ENCODE results near the gene CBX2. TPM values are rescaled to one million over a fixed set of nuclear protein-coding genes. Genes with fewer than 3 reads are reported as not detected.

Gene CBX2
- total RNA-seq, 1 donor from 2014 or later: 19.9 TPM

DNA sequence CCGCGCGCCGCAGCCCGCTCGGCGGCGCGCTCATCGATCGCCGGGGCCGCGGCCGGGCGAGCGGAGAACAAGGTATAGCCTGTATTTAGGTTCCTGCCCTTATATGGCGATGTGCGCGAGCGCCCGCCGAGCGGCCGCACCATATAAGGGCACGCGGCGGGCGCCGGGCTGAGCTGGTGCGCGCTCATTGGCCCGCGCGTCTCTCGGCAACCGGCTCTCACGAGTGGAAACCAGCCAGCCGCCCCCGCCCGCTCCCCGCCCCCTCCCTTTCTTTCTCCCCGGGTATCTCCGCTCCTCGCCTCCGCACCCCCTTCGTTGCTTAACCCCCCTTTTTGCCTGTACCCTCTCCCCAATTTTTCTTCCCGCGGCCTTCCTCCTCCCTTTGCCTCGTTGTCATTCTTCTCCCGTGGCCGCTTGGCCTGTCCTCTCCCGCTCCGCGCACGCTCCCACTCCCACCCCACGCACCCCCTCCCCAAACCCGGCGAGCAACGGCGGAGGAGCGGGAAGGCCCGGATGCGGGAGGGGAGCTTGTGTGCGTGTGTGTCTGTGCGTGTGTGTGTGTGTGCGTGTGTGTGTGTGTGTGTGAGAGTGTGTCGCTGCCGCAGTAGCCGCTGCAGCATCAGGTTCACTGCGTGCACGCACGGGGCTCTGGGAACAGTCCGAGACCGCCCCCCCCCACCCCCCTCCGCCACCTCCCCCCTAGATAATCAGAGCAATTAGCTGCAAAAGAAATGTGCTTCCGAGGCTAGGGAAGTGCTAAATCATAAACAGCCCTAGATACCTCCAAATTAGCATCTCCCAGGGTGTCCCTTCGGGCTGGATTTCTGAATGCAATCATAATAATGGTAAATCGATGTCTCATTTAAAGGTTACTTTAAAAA is 32.4 kb downstream of the CBX2 start:
- DNase-seq (ENCODE audit: extremely low read depth, low read depth, low spot score): no peak

GRCh38 chr17:79811011-79811867 is 33.3 kb downstream of the CBX2 start:
- DNase-seq (ENCODE audit: extremely low read depth, low read depth, low spot score): no peak

DNA sequence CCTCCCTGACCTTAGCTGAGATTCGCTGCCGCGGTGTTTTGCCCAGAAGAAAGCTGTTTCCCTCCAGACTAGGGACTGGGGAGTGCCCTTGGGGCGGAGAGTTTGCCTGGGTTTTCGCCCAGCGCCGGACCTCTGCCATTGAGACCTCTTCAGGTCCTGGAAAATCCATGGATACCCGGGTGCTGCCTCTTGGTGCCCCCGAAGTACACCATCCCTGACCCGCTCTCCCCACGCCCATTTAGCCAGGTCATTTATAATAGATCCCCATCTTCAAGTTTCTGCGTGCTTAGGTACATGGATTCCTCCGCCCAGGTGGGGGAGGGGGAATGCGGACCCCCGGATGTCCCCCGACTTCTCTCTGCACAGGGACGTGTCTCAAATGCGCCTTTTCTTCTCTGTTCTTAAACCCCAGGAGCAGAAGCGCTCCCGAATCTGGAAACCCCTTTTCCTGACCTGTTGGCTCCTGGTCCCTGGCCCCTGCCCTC is 34.0 kb downstream of the CBX2 start:
- no peak for DNase-seq (ENCODE audit: extremely low read depth, low read depth, low spot score)

DNA sequence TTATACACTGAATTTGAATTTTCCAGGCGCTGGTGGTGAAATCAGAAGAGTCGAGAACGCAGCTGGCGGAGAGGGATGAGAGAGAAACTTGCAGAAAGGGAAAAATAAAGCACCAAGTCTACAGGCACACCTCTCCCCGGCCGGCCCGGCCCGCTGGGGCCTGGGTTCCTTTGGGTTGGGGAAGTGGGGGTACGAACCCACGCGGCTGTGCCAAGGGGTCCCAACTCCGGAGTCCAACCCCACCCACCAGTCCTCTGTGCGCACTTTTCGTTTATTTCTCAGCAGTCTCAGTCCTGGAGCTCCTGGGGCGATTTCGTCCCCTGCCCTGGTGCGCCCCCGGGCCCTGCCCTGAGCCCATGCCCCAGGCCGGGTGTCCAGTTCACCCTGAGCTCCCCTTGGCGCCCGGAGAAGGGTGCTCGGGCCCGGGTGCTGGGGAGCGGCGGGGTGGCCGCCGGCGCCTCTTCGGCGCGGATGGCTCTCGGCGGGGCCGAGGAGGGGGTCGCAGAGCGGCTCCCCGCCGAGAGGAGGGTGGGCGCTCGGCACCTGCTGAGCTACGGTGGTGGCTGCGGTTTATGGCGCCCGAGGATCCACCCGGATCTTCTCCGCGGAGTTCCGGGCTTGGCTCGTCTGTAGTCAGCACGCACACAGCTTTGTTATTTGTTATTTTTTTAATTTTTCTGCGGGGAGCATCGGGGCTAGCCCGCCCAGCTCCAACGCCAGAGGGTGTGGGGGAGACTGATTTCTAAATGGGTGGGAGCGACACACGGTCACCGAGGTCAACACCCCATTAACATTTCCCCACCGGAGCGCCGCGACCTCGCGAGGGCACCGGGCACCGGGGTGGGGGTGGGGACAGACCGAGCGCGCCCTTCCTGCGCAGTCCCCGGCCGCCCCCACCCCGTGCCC is 34.7 kb downstream of the CBX2 start:
- DNase-seq (ENCODE audit: extremely low read depth, low read depth, low spot score): no peak

DNA sequence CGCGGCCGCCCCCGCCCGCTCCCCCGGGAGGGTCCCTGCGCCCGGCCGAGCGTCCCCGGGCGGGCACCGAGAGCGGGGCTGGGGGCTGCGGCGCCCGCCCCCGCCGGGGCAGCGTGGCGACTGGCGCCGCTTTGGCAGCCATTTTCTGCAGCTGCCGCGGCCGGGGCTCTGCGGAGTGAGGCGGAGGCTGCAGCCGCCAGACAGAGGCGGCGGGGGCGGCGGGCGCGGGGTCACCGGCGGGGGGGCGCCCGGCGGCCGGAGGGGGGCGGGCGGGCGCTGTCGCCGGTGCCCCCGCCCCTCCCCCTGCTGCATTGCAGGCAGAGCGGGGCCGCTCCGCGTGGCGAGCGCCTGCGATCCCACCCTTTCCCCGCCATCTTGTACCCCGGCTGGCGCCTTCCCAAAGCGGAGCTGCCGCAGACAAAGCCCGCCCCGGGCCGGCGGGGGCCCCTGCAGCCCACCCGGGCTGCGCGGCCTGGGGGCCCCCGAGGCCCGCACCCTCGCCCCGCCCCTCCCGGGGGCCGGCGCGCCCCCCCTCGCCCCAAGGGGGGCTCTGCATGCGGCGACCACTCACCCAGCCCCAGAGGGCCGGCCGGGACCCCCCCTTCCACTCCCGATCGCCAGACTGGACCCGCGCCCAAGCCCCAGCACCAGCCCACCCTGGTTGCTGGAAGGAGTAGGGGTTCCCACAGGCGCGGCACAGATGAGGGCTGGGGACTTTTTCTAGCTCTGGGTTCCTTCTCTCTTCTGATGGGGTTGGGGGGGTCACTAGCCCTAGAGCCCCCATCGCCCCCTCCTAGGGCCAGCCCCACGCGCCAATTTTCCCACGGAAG is 35.6 kb downstream of the CBX2 start:
- DNase-seq (ENCODE audit: extremely low read depth, low read depth, low spot score): no peak

DNA sequence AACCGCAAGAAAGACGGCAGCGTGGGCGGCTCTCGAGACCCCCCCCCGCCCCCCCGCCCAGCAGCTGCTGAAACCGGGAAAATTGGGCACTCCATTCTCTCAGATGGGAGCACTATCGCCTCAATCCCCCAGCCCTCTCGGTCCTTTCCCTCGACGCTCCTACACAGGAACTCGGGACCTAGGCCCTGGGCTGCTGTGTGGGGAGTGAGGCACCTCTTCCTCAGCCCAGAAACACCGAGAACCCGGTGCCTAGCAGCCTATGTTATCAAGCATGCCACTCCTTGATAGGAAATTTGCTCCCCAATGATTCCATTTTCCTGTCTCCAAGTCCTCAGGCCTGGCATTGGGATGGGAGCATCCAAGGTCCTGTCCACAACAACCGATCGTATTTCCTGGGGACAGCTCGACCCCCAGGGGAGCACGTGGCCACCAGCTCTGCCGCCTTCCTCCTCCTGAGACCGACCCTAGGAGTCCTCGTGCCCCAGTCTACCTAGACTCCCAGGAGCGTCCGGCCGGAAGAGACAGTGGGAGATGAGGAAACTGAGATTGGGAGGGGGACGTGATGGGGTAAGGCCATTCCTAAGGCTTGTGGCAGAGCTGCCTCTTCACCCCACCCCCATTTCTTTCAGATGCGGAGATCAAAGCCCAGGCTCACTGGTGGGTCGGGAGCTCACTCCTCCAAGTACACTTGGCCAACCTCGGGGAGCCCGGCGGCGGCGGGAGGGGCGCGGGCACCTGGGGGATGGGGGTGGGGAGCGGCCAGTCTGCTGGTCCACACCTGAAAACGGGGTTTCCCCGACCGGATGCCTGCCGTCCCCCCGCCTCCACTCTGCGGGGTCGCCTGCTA is 36.4 kb downstream of the CBX2 start:
- no peak for DNase-seq (ENCODE audit: extremely low read depth, low read depth, low spot score)

DNA sequence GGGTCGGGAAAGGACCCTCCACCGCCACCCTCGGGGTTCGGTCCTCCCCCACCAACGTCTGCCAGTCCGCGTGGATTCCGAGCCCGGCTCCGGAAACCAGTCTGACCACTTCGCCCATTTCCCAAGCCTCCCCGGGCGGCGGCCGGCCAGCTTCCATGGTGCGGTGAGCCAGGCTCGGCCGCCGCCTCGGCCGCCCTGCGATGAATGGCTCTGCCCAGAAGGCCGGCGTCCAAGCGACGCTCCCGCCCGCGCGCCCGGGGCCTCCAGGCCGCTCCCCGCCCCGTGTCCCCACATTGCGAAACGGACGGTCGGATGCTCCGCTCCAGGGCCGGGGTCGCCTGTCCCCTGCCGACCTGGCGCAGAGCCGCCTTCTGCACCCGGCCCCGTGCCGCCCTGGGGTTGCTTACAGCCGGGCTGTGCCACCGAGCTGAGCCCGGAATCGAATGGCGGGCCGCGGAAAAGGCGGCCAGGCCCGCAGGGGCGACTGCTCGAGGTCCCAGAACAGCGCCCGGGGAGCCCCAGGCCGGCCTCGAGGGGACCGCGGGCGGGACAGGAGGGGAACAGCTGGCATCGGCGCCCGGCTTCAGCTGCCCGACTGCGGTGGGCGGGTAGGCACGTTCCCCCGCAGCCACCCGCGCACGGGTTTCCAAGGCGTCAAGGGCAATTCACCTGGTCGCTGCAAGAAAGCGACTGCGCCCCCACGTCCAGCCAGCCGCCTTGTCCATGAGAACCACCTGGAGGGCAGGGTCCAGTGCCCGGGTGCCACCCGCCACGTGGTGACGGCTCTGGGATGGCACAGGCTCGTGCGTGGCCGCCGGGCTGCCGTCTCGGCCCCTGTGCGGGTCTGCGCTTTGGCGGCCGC is 37.3 kb downstream of the CBX2 start:
- no peak for DNase-seq (ENCODE audit: extremely low read depth, low read depth, low spot score)

DNA sequence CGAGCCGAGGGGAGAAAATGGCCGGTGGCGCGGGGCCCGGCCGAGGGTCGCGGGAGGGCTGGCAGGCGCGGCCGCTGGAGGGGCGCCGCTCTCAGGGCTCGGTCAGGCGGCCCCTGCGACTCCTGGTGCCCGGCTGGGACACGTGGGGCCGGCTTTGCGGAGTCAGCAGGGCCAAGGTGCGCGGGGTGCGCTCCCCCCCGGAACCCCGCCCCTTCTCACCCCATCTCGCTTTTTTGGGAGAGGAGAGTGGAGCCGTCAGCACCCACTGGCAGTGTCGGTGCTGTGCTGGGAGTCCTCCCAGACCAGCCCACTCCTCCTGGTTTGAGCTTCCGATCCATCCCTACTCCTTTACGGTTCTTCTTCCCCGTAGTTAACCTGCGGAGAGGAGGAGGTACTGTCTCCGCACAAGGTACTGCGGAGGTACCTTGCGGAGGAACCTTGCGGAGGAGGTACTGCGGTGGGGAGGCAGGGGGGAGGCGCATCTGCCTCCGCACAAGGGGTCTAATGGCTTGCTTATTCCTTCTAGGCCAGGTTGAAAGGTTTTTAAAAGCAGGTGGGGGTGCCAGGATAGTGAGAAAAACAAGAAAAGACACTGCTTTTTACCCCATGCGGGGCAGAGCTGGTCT is 38.0 kb downstream of the CBX2 start:
- no peak for DNase-seq (ENCODE audit: extremely low read depth, low read depth, low spot score)

GRCh38 chr17:79818026-79818758 is 40.2 kb downstream of the CBX2 start:
- DNase-seq (ENCODE audit: extremely low read depth, low read depth, low spot score): no peak

GRCh38 chr17:79819085-79819484 is 41.1 kb downstream of the CBX2 start:
- DNase-seq (ENCODE audit: extremely low read depth, low read depth, low spot score): no peak

GRCh38 chr17:79819534-79820276 is 41.8 kb downstream of the CBX2 start:
- no peak for DNase-seq (ENCODE audit: extremely low read depth, low read depth, low spot score)

GRCh38 chr17:79820959-79821330 is 43.0 kb downstream of the CBX2 start:
- no peak for DNase-seq (ENCODE audit: extremely low read depth, low read depth, low spot score)

- DNase-seq (ENCODE audit: extremely low read depth, low read depth, low spot score): no peak
Measured at GRCh38 chr17:79821331-79822095, 43.6 kb downstream of the CBX2 start.

- no peak for DNase-seq (ENCODE audit: extremely low read depth, low read depth, low spot score)
Measured at GRCh38 chr17:79822583-79823124, 44.7 kb downstream of the CBX2 start.

DNA sequence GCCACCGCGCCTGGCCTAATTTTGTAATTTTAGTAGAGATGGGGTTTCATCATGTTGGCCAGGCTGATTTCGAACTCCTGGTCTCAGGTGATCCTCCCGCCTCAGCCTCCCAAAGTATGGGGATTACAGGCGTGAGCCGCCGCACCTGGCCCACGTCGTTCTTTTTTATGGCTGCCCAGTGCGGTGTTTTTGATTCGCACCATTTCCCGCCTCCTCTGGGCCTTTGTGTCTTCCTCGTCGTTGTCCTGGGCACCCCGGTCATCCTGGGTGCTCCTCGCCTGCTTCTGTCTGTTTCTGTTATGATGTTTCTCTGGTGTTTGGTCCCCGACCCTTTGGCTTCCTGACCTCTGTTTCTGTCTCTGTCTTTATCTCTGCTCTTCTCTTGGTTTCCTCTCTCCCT is 46.3 kb downstream of the CBX2 start:
- no peak for DNase-seq (ENCODE audit: extremely low read depth, low read depth, low spot score)

All from glomerular endothelial cell (primary cell).